Stomach (tissue), 9 donors: ENCODE results near the gene NRIP2. TPM values are rescaled to one million over a fixed set of nuclear protein-coding genes. Genes with fewer than 3 reads are reported as not detected.

ENCODE experiments used
- DNase-seq, 2 donors: peaks; one replicate each; pipeline versions ENCODE4 v3.0.0 to v3.0.0-alpha.2; 2013 to 2019
- H3K27ac ChIP-seq, 5 donors: fragments of 200-600 bp in 4 of 5; sonication (generic) in 4 of 5; one replicate each; pipeline ENCODE4 v1.5.1; 2013 to 2019; ENCODE audit warnings: mild to moderate bottlenecking in 1 of 5, moderate library complexity in 1 of 5
- H3K27me3 ChIP-seq, 3 donors: fragments of 200-600 bp; sonication (generic); one replicate each; pipeline ENCODE4 v1.5.1; 2017 to 2019; ENCODE audit warnings: mixed run types in 1 of 3
- H3K36me3 ChIP-seq, 4 donors: fragments of 200-600 bp; sonication (generic); 1 replicate in 3 of 4; 2 replicates in 1 of 4; pipeline ENCODE4 v1.5.1; 2016 to 2019
- H3K4me1 ChIP-seq, 4 donors: fragments of 200-600 bp; sonication (generic); one replicate each; pipeline ENCODE4 v1.5.1; 2016 to 2019
- H3K4me3 ChIP-seq, 4 donors: fragments of 200-600 bp; sonication (generic) in 3 of 4; one replicate each; pipeline ENCODE4 v1.5.1; 2016 to 2019; ENCODE audit warnings: mild to moderate bottlenecking in 1 of 4
- H3K9me3 ChIP-seq, 4 donors: fragments of 200-600 bp; sonication (generic); one replicate each; pipeline ENCODE4 v1.5.1; 2016 to 2019
- EP300 ChIP-seq: sonication (generic); formaldehyde crosslinking; IDR thresholded peaks from one replicate; pipeline ENCODE4 v1.6.1; 2017; ENCODE audit warnings: antibody characterized with exemption
- POLR2A ChIP-seq, 4 donors: fragments of 450-650 bp; IDR thresholded peaks; one replicate each; pipeline ENCODE4 v1.6.1; 2016; ENCODE audit warnings: antibody characterized with exemption in 4 of 4, control low read depth in 2 of 4, mild to moderate bottlenecking in 1 of 4, moderate library complexity in 1 of 4
- POLR2AphosphoS5 ChIP-seq, 3 donors: sonication (generic); formaldehyde crosslinking; IDR thresholded peaks; one replicate each; pipeline ENCODE4 v1.6.1; 2016; ENCODE audit warnings: antibody characterized with exemption in 3 of 3
- WGBS, 5 donors: extraction: QIAGEN DNeasy Blood & Tissue Kit in 3 of 5; methylation state at CpG; one replicate each; pipeline versions ENCODE4 v1.1.5 to v1.1.7; 2013 to 2018; 5-methylcytosine and 5-hydroxymethylcytosine counted together
- intact Hi-C: fragments of 100-400 bp; cut with DNase I; formaldehyde crosslinking; loops from one replicate; pipeline ENCODE4 v1.15.1; 2023; ENCODE audit warnings: low total_unique reads
- polyA plus RNA-seq, 3 donors: library from polyadenylated mRNA; stranded (reverse); fragments of 200-250 nt; gene quantifications; one replicate each; pipeline ENCODE4 v1.2.3, GENCODE V29; 2013
- total RNA-seq, 5 donors: library from RNA; depleted of rRNA; stranded (reverse); fragments of >200 nt; gene quantifications; one replicate each; pipeline versions ENCODE4 v1.1.0 to v1.2.3, GENCODE V29; 2014 to 2016
- TF ChIP-seq, protein P1 (sequence below), 7 experiments: fragments of 450-650 bp in 4 of 7; fragments of 200-600 bp in 3 of 7; sonication (generic) in 3 of 7; IDR thresholded peaks; one replicate each; pipeline ENCODE4 v1.5.1; 2016 to 2019; ENCODE audit warnings: antibody characterized with exemption in 7 of 7, control low read depth in 2 of 7, mild to moderate bottlenecking in 1 of 7
- donor health status: healthy with polysubstance abuse.
- donor health status: Bipolar disorder and iron deficiency.
- donor health status: healthy.

The NRIP2 gene
- total and polyA plus RNA-seq, 8 donors = 0.31 to 24.3 (median 0.89) TPM; not detected in 2

DNA sequence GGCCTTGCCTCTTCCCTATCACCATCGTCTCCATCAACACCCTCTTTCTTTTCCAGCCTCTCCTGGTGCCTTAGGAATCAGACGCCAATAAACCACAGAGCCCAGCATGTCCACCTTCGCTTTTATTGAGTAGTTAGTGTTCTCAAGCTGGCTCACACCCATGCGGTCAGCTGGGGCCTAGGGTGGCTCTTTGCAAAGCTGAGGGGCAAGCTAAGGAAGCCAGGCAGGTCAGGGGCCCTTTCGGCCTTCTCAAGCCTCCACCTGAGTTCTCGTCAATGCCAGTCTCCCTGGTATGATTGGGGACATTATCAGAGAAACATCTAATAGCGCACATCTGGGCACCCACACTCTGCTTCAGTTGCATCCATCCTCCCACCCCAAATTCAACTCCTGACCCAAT, 22.7 kb upstream of the NRIP2 start:
- Histone ChIP-seq H3K36me3 (peaks cover 0 to 44% (median 14%) of the 10 kb centered on the region in 4 donors), H3K27ac (no peak overlapping the region), H3K9me3 (no peaks in the 10 kb centered on the region), H3K4me3 (no peak overlapping the region), H3K27me3 (no peaks in the 10 kb centered on the region), H3K4me1 (no peaks in the 10 kb centered on the region)
- WGBS, 5 donors = 90 to 96% (median 95%) methylated on average over 7 of the region's 7 CpGs
- no peak for TF ChIP-seq POLR2A (IDR thresholded peaks at IDR 0.05)
- no peak for TF ChIP-seq EP300
- no peak for TF ChIP-seq POLR2AphosphoS5 (IDR thresholded peaks at IDR 0.05)
- TF ChIP-seq, protein P1, sequence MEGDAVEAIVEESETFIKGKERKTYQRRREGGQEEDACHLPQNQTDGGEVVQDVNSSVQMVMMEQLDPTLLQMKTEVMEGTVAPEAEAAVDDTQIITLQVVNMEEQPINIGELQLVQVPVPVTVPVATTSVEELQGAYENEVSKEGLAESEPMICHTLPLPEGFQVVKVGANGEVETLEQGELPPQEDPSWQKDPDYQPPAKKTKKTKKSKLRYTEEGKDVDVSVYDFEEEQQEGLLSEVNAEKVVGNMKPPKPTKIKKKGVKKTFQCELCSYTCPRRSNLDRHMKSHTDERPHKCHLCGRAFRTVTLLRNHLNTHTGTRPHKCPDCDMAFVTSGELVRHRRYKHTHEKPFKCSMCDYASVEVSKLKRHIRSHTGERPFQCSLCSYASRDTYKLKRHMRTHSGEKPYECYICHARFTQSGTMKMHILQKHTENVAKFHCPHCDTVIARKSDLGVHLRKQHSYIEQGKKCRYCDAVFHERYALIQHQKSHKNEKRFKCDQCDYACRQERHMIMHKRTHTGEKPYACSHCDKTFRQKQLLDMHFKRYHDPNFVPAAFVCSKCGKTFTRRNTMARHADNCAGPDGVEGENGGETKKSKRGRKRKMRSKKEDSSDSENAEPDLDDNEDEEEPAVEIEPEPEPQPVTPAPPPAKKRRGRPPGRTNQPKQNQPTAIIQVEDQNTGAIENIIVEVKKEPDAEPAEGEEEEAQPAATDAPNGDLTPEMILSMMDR (IDR thresholded peaks at IDR 0.05) = no peak
- intact Hi-C loops = loop anchor here (10.0 kb wide), 2 partner anchors 87 to 177 kb away; no protein-coding TSS in a partner anchor
- DNase-seq = no peak

DNA sequence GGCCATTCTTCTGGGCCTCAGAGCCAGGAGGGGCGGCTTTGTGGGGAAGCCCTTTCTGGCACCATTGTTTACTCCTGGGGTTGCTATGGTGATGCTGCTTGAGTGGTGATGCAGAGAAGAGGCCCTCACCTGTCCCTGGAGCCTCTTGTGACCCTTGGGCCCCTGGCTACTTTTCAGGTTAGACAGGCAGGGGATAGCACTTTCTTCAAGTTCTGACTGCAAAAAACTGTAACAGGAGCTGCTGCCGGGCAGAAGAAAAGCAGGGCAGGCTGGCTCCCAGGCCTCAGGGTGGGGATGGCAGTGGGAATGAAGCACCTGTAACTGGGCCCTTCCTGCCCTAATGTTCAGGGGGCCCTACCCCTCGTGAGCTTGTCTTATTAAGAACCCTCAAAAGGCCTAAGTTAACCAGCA, 22.2 kb upstream of the NRIP2 start, which contains the start of gene TEX52:
Gene TEX52, minus strand, starts transcription at position 19 of the 411 bp plus-strand sequence. Its CDS starts 13 bp downstream, at position 6.
- 83 to 100% (median 87%) methylated on average over 3 of the region's 3 CpGs for WGBS, 5 donors
- intact Hi-C loops = loop anchor here (10.0 kb wide), 2 partner anchors 88 to 178 kb away; no protein-coding TSS in a partner anchor
- Histone ChIP-seq H3K4me3 (no peak within 1 kb of the TSS), H3K27me3 (no peaks in the 10 kb centered on the region), H3K9me3 (no peaks in the 10 kb centered on the region), H3K27ac (no peak within 1 kb of the TSS), H3K4me1 (no peaks in the 10 kb centered on the region), H3K36me3 (peaks cover 0 to 41% (median 14%) of the 10 kb centered on the region in 4 donors)
- TF ChIP-seq POLR2AphosphoS5 (IDR thresholded peaks at IDR 0.05) (no peak), POLR2A (IDR thresholded peaks at IDR 0.05) (no peak), EP300 (no peak)
- TF ChIP-seq, protein P1 (IDR thresholded peaks at IDR 0.05) = no peak
- DNase-seq = no peak

DNA sequence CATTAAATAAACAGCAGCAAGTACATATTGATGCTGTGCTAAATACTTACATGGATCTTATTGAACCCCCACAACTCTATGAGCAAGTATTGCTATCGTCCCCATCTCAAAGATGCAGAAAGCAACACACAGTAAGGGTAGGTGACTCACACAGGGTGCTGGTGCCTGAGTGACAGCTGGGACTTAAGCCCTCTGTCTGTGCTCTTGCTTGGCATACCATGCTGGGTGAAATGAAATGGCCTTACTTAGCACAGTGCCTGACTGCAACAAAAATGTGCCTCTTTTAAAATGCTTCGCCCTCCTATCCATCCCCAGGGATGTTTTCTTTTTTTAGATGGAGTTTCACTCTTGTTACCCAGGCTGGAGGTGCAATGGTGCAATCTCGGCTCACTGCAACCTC, 21.2 kb upstream of the NRIP2 start:
- WGBS, 5 donors = 80 to 92% (median 89%) methylated on average over 3 of the region's 3 CpGs
- peaks cover 0 to 41% (median 14%) of the 10 kb centered on the region in 4 donors for H3K36me3 ChIP-seq
- H3K27ac ChIP-seq = no peak overlapping the region
- no peaks in the 10 kb centered on the region for H3K27me3 ChIP-seq
- intact Hi-C loops = loop anchor here (10.0 kb wide), 2 partner anchors 89 to 179 kb away; no protein-coding TSS in a partner anchor
- no peak overlapping the region for H3K4me3 ChIP-seq
- TF ChIP-seq, protein P1 (IDR thresholded peaks at IDR 0.05) = no peak
- no peak for TF ChIP-seq EP300
- no peak for TF ChIP-seq POLR2A (IDR thresholded peaks at IDR 0.05)
- no peak for TF ChIP-seq POLR2AphosphoS5 (IDR thresholded peaks at IDR 0.05)
- no peaks in the 10 kb centered on the region for H3K4me1 ChIP-seq
- no peak for DNase-seq
- H3K9me3 ChIP-seq = no peaks in the 10 kb centered on the region

DNA sequence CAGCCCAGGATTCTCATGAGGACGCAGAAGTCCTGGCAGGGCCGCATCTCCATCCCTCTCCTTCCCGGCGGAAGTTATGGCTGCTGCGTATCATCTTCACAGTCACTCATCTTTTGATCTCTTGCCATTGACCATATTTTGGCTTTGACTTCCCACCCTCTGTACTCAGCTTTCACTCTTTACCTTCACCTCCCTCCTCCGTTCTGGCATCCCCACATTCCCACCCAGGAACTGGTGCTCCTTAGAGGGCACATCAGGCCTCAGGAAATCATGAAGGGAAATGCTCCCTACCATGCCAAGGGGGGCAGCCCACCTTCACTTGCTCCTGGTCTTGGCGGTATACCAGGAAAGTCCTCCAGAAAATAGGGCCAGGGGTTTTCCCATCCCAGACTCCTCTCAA, 20.7 kb upstream of the NRIP2 start:
- no peak overlapping the region for H3K4me3 ChIP-seq
- no peak for DNase-seq
- 86 to 99% (median 93%) methylated on average over 7 of the region's 7 CpGs for WGBS, 5 donors
- H3K4me1 ChIP-seq = no peaks in the 10 kb centered on the region
- H3K27me3 ChIP-seq = no peaks in the 10 kb centered on the region
- TF ChIP-seq, protein P1 (IDR thresholded peaks at IDR 0.05) = no peak
- TF ChIP-seq EP300 (no peak), POLR2AphosphoS5 (IDR thresholded peaks at IDR 0.05) (no peak), POLR2A (IDR thresholded peaks at IDR 0.05) (no peak)
- intact Hi-C loops = loop anchor here (10.0 kb wide), 2 partner anchors 89 to 179 kb away; no protein-coding TSS in a partner anchor
- no peaks in the 10 kb centered on the region for H3K9me3 ChIP-seq
- H3K27ac ChIP-seq = no peak overlapping the region
- H3K36me3 ChIP-seq = peaks cover 0 to 37% (median 14%) of the 10 kb centered on the region in 4 donors
